ENCODE results near the gene CTNNA1. TPM values are rescaled to one million over a fixed set of nuclear protein-coding genes. Genes with fewer than 3 reads are reported as not detected.

Gene CTNNA1
- polyA plus RNA-seq, 1 of the 3 experiments (the other 2 are of a cell fraction) = 130 TPM

DNA sequence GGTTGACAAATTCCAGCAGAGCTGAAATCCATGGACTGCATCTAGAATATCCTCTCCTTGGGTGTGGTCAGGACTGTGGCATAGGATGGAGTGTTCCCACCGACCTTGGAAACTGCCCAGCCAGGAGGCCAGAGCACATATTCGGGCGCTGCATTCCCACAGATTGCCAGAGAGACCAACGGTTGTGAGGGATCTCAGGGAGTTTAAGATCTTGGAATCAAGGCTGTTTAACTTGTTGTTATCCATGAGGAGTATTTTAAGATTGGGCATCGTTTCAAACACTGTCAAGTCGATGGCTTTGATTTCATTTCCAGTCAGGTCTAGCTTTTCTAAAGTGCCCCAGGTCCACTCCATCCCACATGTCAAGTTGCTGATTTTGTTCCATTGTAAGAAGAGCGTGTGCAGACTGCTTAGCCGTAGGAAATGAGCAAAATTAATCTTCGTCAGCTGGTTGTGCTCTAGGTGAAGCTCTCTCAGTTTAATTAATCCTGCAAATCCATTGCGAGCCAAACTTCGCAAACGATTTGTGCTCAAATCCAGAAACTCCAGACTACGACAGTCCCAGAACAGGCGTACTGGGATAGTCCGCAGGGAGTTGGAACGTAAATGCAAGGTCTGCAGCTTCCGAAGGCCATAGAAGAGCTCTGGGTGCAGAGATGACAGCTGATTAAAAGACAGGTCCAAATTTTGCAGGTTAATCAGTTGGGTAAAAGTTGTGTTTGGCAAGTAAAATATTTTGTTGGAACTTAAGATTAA is 120.4 kb downstream of the CTNNA1 start:
- H3K9ac ChIP-seq = peak overlapping the region; percentile 41; the same call in 1 of the 2 replicates
- CTCF ChIA-PET = interaction anchor here (0.9 to 3.4 kb wide), 9 partner anchors 17 to 388 kb away, joined by 3 to 14 read pairs (median 3); no protein-coding TSS in a partner anchor

DNA sequence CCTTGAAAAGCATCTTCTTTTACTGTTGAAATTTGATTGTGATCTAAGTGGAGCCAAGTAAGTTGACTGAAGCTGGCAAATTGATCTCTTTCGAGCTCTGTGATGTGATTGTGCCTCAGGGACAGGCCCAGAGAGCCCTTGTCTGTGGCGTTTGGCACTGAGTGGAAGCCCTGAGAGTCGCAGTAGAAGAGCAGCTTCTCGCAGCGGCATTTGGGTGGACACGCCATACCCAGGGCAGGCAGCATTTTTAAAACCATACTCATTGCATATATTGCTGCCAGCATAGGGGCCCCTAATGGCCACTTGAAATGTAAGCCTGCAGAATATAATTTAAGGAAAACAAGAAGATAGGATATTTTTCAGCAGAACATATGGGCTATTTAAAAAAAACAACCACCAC is 121.0 kb downstream of the CTNNA1 start:
- Histone ChIP-seq H3K9ac (peak overlapping the region; percentile 41; the same call in 1 of the 2 replicates), H3K79me2 (ENCODE audit: insufficient read depth) (peaks cover 96% of the 10 kb centered on the region), H3K36me3 (replicated peaks in 1 of 2; ENCODE audit: control insufficient read depth in 1 of 2, insufficient read depth in 2 of 2, low read length in 1 of 2) (no peaks in the 10 kb centered on the region), H3K9me3 (no peaks in the 10 kb centered on the region), H4K20me1 (ENCODE audit: insufficient read depth) (peaks cover 94% of the 10 kb centered on the region), H3K9me2 (no peaks in the 10 kb centered on the region), H3K4me3 (ENCODE audit: low read depth in 2 of 2, low read length in 1 of 2) (peak overlapping the region; percentile 53 to 61), H3K27ac (ENCODE audit: low read depth in 2 of 2, low read length in 1 of 2) (peak overlapping the region; percentile 78 to 92), H3K27me3 (ENCODE audit: insufficient read depth) (no peaks in the 10 kb centered on the region), H3K4me2 (peak overlapping the region; percentile 75), H3F3A (replicated peaks; ENCODE audit: insufficient read depth) (peaks cover 24% of the 10 kb centered on the region), H3K4me1 (ENCODE audit: control insufficient read depth in 1 of 2, insufficient read depth in 2 of 2, low read depth in 1 of 2, low read length in 1 of 2) (peaks cover 43 to 50% of the 10 kb centered on the region in 2 experiments), H2AFZ (ENCODE audit: low read depth) (no peak overlapping the region)
- CTCF ChIA-PET = interaction anchor here (0.9 to 3.4 kb wide), 9 partner anchors 17 to 388 kb away, joined by 3 to 14 read pairs (median 3); no protein-coding TSS in a partner anchor
- TF ChIP-seq, protein P1, sequence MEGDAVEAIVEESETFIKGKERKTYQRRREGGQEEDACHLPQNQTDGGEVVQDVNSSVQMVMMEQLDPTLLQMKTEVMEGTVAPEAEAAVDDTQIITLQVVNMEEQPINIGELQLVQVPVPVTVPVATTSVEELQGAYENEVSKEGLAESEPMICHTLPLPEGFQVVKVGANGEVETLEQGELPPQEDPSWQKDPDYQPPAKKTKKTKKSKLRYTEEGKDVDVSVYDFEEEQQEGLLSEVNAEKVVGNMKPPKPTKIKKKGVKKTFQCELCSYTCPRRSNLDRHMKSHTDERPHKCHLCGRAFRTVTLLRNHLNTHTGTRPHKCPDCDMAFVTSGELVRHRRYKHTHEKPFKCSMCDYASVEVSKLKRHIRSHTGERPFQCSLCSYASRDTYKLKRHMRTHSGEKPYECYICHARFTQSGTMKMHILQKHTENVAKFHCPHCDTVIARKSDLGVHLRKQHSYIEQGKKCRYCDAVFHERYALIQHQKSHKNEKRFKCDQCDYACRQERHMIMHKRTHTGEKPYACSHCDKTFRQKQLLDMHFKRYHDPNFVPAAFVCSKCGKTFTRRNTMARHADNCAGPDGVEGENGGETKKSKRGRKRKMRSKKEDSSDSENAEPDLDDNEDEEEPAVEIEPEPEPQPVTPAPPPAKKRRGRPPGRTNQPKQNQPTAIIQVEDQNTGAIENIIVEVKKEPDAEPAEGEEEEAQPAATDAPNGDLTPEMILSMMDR (IDR thresholded peaks at IDR 0.05) = peak; percentile 29
- TF ChIP-seq NFIC (IDR thresholded peaks at IDR 0.05; ENCODE audit: borderline replicate concordance) (peak; percentile 18; the same call in 1 of the 2 replicates), YY1 (IDR thresholded peaks at IDR 0.05; ENCODE audit: low read depth) (no peak)
- TF ChIP-seq, protein P2, sequence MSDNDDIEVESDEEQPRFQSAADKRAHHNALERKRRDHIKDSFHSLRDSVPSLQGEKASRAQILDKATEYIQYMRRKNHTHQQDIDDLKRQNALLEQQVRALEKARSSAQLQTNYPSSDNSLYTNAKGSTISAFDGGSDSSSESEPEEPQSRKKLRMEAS (IDR thresholded peaks at IDR 0.05; ENCODE audit: low read depth) = 0 out of 2 replicates have a peak, but pooled peaks have one; percentile 20
- POLR2A ChIA-PET = interaction anchor here (0.6 to 1.9 kb wide), 2 partner anchors 79 to 118 kb away, joined by 4 to 7 read pairs; no protein-coding TSS in a partner anchor
- peak; percentile 39 for DNase-seq
- 22% methylated on average over 6 of the region's 6 CpGs for WGBS (ENCODE audit: low lambda C conversion rate)

More for the DNA sequence above, 120.4 kb downstream of the CTNNA1 start:
- no peaks in the 10 kb centered on the region for H3K27me3 ChIP-seq (ENCODE audit: insufficient read depth)
- POLR2A ChIA-PET = interaction anchor here (0.6 to 0.9 kb wide), 3 partner anchors 97 to 447 kb away, joined by 3 to 7 read pairs (median 3); no protein-coding TSS in a partner anchor
- peaks cover 94% of the 10 kb centered on the region for H4K20me1 ChIP-seq (ENCODE audit: insufficient read depth)
- H3K4me2 ChIP-seq = peak overlapping the region; percentile 75
- WGBS (ENCODE audit: low lambda C conversion rate) = 70% methylated on average over 17 of the region's 17 CpGs
- H3K79me2 ChIP-seq (ENCODE audit: insufficient read depth) = peaks cover 96% of the 10 kb centered on the region
- H3K9me2 ChIP-seq = no peaks in the 10 kb centered on the region
- H3K27ac ChIP-seq (ENCODE audit: low read depth in 2 of 2, low read length in 1 of 2) = peak overlapping the region; percentile 0 to 78
- H3K4me1 ChIP-seq (ENCODE audit: control insufficient read depth in 1 of 2, insufficient read depth in 2 of 2, low read depth in 1 of 2, low read length in 1 of 2) = peaks cover 43 to 50% of the 10 kb centered on the region in 2 experiments
- TF ChIP-seq GATA2 (CRISPR knock-in tag; IDR thresholded peaks at IDR 0.05) = no peak
- no peaks in the 10 kb centered on the region for H3K36me3 ChIP-seq (replicated peaks in 1 of 2; ENCODE audit: control insufficient read depth in 1 of 2, insufficient read depth in 2 of 2, low read length in 1 of 2)
- H3K9me3 ChIP-seq = no peaks in the 10 kb centered on the region
- peak; percentile 21 for DNase-seq
- no peak overlapping the region for H2AFZ ChIP-seq (ENCODE audit: low read depth)
- H3K4me3 ChIP-seq (ENCODE audit: low read depth in 2 of 2, low read length in 1 of 2) = peak overlapping the region; percentile 53 to 61
- H3F3A ChIP-seq (replicated peaks; ENCODE audit: insufficient read depth) = peaks cover 27% of the 10 kb centered on the region

Data from SK-N-SH (cell line).